HL-60 (cell line): ENCODE results near the gene RNASE8.

ENCODE experiments used
- CTCF ChIP-seq: IDR thresholded peaks from one replicate; pipeline ENCODE4 v1.5.1; 2011; ENCODE audit warnings: low read length, control low read depth, inconsistent platforms; ENCODE audit not compliant: insufficient read depth
- REST ChIP-seq: IDR thresholded peaks from 2 replicates; pipeline ENCODE4 v1.6.1; 2012; ENCODE audit warnings: low read depth; ENCODE audit not compliant: insufficient replicate concordance

- TF ChIP-seq CTCF (no peak), REST (no peak)
Measured at GRCh38 chr14:21054123-21054767, 3.4 kb upstream of the RNASE8 start.
